ENCODE measurements around the gene TRDMT1. TPM values are rescaled to one million over a fixed set of nuclear protein-coding genes. Genes with fewer than 3 reads are reported as not detected.
A peak's percentile ranks its signal among the peaks of the same experiment; 100 is the strongest.

The TRDMT1 gene
- total RNA-seq, 4 donors from 2014 or later: 4.0 to 24.8 (median 6.4) TPM

DNA sequence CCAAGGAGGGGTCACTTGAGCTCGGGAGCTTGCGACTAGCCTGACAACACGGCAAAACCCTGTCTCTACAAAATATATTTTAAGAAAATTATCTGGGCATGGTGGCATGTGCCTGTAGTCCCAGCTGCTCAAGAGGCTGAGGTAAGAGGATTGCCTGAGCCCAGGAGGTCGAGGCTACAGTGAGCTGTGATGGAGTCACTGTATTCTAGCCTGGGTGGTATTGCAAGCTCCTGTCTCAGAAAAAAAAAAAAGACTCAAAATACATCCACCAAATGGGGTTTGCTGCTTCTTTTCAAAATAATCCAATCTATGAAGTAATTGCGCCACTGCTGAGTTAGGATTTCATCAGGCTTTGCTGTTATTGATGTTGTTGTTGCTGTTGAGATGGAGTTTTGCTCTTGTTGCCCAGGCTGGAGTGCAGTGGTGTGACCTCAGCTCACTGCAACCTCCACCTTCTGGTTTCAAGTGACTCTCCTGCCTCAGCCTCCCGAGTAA, 15.5 kb upstream of the TRDMT1 start:
- no peak overlapping the region for H3K4me3 ChIP-seq
- peak overlapping the region in 3 of 4 donors; percentile 29 to 68 (median 32) for H3K27ac ChIP-seq
- H3K9me3 ChIP-seq: no peaks in the 10 kb centered on the region
- TF ChIP-seq, protein P1, sequence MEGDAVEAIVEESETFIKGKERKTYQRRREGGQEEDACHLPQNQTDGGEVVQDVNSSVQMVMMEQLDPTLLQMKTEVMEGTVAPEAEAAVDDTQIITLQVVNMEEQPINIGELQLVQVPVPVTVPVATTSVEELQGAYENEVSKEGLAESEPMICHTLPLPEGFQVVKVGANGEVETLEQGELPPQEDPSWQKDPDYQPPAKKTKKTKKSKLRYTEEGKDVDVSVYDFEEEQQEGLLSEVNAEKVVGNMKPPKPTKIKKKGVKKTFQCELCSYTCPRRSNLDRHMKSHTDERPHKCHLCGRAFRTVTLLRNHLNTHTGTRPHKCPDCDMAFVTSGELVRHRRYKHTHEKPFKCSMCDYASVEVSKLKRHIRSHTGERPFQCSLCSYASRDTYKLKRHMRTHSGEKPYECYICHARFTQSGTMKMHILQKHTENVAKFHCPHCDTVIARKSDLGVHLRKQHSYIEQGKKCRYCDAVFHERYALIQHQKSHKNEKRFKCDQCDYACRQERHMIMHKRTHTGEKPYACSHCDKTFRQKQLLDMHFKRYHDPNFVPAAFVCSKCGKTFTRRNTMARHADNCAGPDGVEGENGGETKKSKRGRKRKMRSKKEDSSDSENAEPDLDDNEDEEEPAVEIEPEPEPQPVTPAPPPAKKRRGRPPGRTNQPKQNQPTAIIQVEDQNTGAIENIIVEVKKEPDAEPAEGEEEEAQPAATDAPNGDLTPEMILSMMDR (IDR thresholded peaks at IDR 0.05): no peak
- no peak for TF ChIP-seq POLR2A (IDR thresholded peaks at IDR 0.05)
- no peaks in the 10 kb centered on the region for H3K27me3 ChIP-seq
- DNase-seq: no peak
- no peaks in the 10 kb centered on the region for H3K36me3 ChIP-seq
- no peaks in the 10 kb centered on the region for H3K4me1 ChIP-seq

DNA sequence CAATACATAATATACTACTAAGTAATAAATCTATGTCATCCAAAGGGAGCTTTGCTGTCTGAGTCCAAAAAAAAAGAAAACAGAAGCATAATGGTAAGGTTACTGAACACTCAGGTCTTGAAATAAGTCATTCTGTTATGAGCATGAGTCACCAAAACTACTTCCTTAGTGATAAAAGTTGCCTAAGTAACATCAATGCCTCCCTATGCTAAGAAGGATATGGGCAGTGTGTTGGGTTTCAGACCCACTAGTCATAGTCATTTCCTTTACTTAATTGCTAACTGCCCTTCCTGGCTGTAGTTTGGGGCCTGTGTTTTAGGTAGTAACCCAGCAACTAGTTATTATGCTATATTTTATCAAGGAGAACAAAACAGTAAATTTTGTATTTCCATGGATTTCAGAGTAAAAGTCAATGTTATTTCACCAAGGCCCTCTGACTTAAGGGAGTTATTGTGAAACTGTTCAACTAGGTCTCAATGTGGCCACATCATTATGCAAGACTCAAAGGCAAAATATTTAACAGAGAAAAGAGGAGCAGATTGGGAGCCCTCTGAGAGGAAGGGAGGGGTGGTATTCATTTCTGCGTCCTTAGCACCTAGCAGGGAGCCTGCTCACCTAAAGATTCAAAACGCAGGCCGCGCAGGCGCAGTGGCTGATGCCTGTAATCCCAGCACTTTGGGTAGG, 14.9 kb upstream of the TRDMT1 start:
- Histone ChIP-seq H3K9me3 (no peaks in the 10 kb centered on the region), H3K27ac (peak overlapping the region in 3 of 4 donors; percentile 29 to 68 (median 32)), H3K4me3 (no peak overlapping the region), H3K36me3 (no peaks in the 10 kb centered on the region), H3K27me3 (no peaks in the 10 kb centered on the region), H3K4me1 (no peaks in the 10 kb centered on the region)
- DNase-seq: no peak
- TF ChIP-seq, protein P1 (IDR thresholded peaks at IDR 0.05): no peak
- TF ChIP-seq POLR2A (IDR thresholded peaks at IDR 0.05): no peak

DNA sequence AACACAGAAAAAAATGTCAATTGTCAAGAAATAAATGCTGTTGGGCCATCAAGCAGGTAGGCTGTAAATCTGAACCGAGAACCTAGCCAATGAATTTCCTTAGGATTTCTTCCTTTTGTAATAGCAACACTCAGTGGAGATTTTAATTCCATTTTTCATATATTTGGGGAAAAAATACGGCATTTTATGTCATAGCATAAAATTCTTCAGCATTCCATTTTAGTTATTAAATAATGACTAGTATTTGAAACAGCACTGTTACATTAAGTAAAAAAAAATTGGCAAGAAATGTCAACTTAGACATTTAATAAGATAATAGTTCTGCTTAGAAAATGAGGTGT, 14.3 kb upstream of the TRDMT1 start:
- no peak for DNase-seq
- no peaks in the 10 kb centered on the region for H3K4me1 ChIP-seq
- H3K9me3 ChIP-seq: no peaks in the 10 kb centered on the region
- no peaks in the 10 kb centered on the region for H3K36me3 ChIP-seq
- peak overlapping the region in 2 of 4 donors; percentile 32 to 68 for H3K27ac ChIP-seq
- no peak for TF ChIP-seq POLR2A (IDR thresholded peaks at IDR 0.05)
- TF ChIP-seq, protein P1 (IDR thresholded peaks at IDR 0.05): no peak
- no peak overlapping the region for H3K4me3 ChIP-seq
- no peaks in the 10 kb centered on the region for H3K27me3 ChIP-seq

DNA sequence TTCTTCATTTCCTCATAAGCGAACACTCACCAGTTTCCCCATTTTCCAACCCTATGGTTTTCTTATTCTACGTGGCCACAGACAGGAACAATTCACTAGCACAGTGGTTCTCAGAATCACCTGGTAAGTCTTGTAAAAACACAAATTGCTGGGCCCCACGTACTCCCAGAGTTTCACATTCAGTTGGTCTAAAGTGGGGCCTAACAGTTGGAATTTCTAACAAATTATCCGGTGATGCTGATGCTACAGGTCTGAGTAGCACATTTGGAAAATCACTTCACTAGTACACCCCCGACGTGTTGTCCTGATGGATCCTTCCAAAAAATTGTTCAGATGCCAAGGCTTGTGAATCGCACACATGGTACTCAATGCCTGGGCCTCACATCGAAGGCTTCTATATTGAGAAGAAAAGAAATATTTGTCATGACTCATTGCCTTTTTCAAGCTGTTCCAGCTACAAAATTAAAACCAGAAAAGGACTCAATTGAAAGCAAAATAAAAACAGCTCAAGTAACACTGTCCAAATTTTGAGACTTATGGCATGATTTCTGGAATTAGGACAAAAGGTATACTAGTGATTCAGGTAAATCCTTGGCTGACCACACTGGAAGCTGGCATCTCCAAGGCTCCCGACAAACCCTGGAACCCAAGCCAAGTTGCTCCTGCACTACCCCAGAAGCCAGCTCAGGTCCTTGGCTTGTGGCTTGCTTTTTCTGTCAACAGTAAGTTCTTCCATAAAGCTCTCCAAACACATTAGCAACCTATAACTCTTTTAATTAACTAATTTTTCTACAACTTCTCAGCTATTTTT, 13.7 kb upstream of the TRDMT1 start:
- Histone ChIP-seq H3K27me3 (no peaks in the 10 kb centered on the region), H3K4me3 (no peak overlapping the region), H3K27ac (peak overlapping the region in 2 of 4 donors; percentile 32 to 68), H3K9me3 (no peaks in the 10 kb centered on the region), H3K4me1 (no peaks in the 10 kb centered on the region), H3K36me3 (no peaks in the 10 kb centered on the region)
- DNase-seq: no peak
- TF ChIP-seq, protein P1 (IDR thresholded peaks at IDR 0.05): no peak
- TF ChIP-seq POLR2A (IDR thresholded peaks at IDR 0.05): no peak

DNA sequence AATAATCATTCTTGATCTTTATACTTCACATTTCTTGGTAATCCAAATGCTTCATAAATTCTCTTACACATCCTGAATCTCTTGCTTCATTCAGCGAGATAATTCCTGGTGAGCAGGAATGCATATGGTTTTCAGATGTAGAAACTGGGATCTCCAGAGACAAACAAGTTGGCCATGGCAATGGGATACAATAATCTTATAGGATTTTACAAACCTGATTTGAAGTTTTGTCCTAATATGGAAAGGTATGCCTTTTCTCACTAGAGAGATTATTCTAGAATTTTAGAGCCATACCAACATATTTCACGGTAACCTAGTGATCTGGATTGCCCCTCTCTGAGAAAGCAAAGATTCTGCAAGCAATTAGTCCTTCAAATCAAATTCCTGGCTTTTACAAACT, 13.1 kb upstream of the TRDMT1 start:
- Histone ChIP-seq H3K36me3 (no peaks in the 10 kb centered on the region), H3K4me3 (no peak overlapping the region), H3K27ac (peak overlapping the region in 1 of 4 donors; percentile 32), H3K4me1 (no peaks in the 10 kb centered on the region), H3K9me3 (no peaks in the 10 kb centered on the region), H3K27me3 (no peaks in the 10 kb centered on the region)
- DNase-seq: no peak
- TF ChIP-seq, protein P1 (IDR thresholded peaks at IDR 0.05): no peak
- TF ChIP-seq POLR2A (IDR thresholded peaks at IDR 0.05): no peak
